Measurements from ENCODE around the gene LAMTOR3. TPM values are rescaled to one million over a fixed set of nuclear protein-coding genes. Genes with fewer than 3 reads are reported as not detected.

LAMTOR3 gene
- polyA plus RNA-seq = 21.3 TPM

DNA sequence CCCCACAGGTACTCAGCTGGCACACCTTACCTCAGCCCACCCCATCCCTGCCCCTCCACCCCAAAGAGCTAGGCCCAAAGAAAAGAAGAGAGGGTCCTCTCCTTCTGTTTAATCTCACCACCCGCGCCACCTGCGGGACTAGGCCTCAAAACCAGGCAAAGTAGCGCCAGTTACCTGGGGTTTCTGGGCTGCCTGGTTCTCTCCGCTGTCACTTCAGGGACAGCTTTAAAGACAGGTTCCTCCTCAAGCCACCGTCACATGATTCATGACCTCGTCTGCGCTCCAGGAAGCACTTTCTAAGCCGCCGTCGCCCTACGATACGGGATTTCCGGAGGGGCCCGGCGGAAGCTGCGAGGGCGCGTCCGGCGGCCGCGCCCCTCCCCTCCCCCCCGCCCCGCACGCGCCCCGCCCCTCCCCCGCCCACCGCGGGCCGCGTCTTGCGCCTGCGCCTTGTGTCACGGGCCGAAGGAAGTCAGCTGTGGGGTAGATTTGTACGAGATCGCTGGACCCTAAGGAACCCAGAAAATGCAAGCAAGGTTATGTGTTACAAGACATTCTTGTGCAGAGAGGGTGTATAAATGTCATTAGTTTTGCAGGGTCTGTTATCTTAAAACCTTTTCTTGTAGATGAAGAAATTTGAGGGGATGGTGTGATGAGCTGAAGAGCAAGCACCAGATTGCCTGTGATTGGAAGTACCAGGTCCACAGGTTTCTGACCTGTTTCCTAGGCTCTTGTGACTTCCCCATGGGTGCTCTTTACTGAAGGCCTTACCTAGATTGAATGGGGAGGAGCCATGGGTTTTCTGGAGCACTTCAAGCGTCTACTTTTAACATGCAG, at the start of gene LAMTOR3:
TSS of gene LAMTOR3 (minus strand) at position 267 of the 837 bp plus-strand sequence. CDS start 464 bp downstream, outside the sequence.
- H3K4me1 Mint-ChIP-seq = peaks cover 21 to 26% (median 24%) of the 10 kb centered on the region in 3 donors
- no peaks in the 10 kb centered on the region for H3K27me3 Mint-ChIP-seq
- H3K36me3 Mint-ChIP-seq = peaks cover 5% of the 10 kb centered on the region

DNA sequence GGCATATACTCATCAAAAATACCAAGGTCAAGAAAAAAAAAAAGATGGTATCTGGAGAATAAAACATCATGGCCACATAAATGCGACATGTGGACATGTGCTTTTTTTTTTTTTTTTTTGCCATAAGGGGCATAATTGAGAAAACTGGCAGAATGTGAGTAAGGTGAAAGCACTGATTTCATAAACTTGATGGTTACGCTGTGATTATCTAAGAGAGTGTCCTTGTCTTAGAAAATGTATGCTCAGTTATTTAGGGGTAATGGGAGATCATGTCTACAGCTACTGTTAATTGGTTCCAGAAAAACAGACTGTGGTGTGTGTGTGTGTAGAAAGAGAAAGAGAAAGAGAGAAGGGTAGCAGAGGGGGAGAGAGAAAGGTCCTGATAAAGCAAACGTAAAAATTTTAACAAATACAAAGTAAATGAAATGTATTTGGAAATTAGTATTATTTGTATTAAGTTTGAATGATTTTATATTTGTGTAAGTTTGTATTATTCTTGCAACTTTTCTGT, 44.1 kb upstream of the LAMTOR3 start:
- H3K36me3 Mint-ChIP-seq = peaks cover 10% of the 10 kb centered on the region
- peaks cover 18 to 24% (median 20%) of the 10 kb centered on the region in 3 donors for H3K4me1 Mint-ChIP-seq

More for the DNA sequence above, at the start of gene LAMTOR3:
- H3K9me3 Mint-ChIP-seq = no peaks in the 10 kb centered on the region
- H3K27ac Mint-ChIP-seq = peak within 1 kb of the TSS; percentile 97 to 99 (median 97)
- H3K4me3 Mint-ChIP-seq = peak within 1 kb of the TSS; percentile 96 to 100 (median 99)

DNA sequence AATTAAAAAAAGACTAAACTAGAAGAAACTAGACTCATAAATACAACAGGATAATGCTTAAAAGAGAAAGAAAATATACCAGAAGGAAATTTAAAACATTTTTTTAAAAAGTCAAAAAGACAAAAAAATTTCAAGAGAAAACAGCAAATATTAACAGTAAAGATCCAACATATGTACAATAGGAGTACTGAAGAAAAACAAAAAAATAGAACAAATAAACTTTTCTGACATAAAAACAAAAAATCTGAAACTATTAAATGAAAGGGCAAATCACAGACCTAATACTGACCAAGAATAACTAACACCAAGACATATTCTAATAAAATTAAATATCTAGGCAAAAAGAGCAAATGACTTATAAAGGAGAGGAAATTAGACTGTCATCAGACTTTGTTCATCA, 40.7 kb upstream of the LAMTOR3 start:
- Mint-ChIP-seq H3K9me3 (peaks cover 0 to 9% (median 4%) of the 10 kb centered on the region in 3 donors), H3K27ac (peak overlapping the region in 2 of 3 donors; percentile 20 to 63), H3K36me3 (peaks cover 20% of the 10 kb centered on the region), H3K27me3 (no peaks in the 10 kb centered on the region), H3K4me1 (peaks cover 10 to 25% (median 18%) of the 10 kb centered on the region in 3 donors), H3K4me3 (peak overlapping the region in 1 of 4 donors; percentile 12)

More for the DNA sequence above, 44.1 kb upstream of the LAMTOR3 start:
- peaks cover 0 to 9% (median 4%) of the 10 kb centered on the region in 3 donors for H3K9me3 Mint-ChIP-seq
- H3K27me3 Mint-ChIP-seq = no peaks in the 10 kb centered on the region
- H3K27ac Mint-ChIP-seq = peak overlapping the region in 1 of 3 donors; percentile 20
- no peak overlapping the region for H3K4me3 Mint-ChIP-seq

- Mint-ChIP-seq H3K4me3 (no peak overlapping the region), H3K27me3 (no peaks in the 10 kb centered on the region), H3K9me3 (no peaks in the 10 kb centered on the region), H3K27ac (no peak overlapping the region), H3K4me1 (peaks cover 11 to 17% (median 11%) of the 10 kb centered on the region in 3 donors), H3K36me3 (peaks cover 5% of the 10 kb centered on the region)
Measured at GRCh38 chr4:99927566-99927965, 33.3 kb upstream of the LAMTOR3 start.

GRCh38 chr4:99921174-99921573, 26.9 kb upstream of the LAMTOR3 start:
- peaks cover 0 to 6% (median 0%) of the 10 kb centered on the region in 3 donors for H3K4me1 Mint-ChIP-seq
- H3K36me3 Mint-ChIP-seq = peaks cover 14% of the 10 kb centered on the region
- H3K4me3 Mint-ChIP-seq = no peak overlapping the region
- no peaks in the 10 kb centered on the region for H3K27me3 Mint-ChIP-seq
- no peak overlapping the region for H3K27ac Mint-ChIP-seq
- peaks cover 0 to 10% (median 2%) of the 10 kb centered on the region in 3 donors for H3K9me3 Mint-ChIP-seq

DNA sequence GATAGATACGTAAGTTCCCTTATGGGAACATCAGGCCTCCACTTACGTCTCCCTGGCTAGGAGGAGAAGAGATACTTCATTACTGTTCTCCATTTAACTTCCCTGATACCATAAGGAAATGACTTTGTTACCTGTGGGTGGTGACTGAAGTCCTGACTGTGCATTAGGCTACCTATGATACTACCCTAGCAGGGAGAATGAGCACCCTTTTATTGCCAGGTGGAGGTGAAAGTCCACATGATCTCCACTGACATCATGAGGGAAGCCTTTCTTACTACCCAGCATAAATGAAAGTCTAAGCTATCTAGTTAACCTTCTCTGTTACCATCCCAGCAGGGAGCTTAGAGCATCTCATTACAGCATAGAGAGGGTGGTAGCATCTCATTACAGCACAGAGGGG, 24.4 kb upstream of the LAMTOR3 start:
- no peak overlapping the region for H3K27ac Mint-ChIP-seq
- peaks cover 20% of the 10 kb centered on the region for H3K36me3 Mint-ChIP-seq
- H3K4me1 Mint-ChIP-seq = peaks cover 0 to 4% (median 0%) of the 10 kb centered on the region in 3 donors
- no peak overlapping the region for H3K4me3 Mint-ChIP-seq
- H3K27me3 Mint-ChIP-seq = no peaks in the 10 kb centered on the region
- H3K9me3 Mint-ChIP-seq = peaks cover 0 to 10% (median 2%) of the 10 kb centered on the region in 3 donors

DNA sequence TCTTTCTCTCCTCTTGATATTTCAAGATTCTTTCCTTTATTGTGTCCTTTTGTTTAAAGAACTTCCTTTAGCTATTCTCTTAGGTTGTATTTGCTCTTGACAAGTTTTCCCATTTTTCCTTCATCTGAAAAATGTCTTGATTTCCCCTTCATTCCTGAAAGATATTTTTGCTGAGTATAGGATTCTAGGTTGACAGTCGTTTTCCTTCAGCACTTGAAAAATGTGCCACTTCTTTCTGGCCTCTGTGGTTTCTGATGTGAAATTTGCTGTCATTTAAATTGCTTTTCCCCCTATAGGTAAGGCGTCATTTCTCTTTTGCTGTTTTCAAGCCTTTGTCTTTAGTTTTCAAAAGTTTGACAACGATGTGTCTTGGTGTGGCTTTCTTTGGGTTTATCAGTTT, 23.3 kb upstream of the LAMTOR3 start:
- H3K36me3 Mint-ChIP-seq = peaks cover 20% of the 10 kb centered on the region
- peaks cover 0 to 10% (median 2%) of the 10 kb centered on the region in 3 donors for H3K9me3 Mint-ChIP-seq
- no peak overlapping the region for H3K4me3 Mint-ChIP-seq
- H3K27me3 Mint-ChIP-seq = no peaks in the 10 kb centered on the region
- H3K4me1 Mint-ChIP-seq = peaks cover 0 to 4% (median 0%) of the 10 kb centered on the region in 3 donors
- H3K27ac Mint-ChIP-seq = no peak overlapping the region

- Mint-ChIP-seq H3K9me3 (peaks cover 0 to 10% (median 2%) of the 10 kb centered on the region in 3 donors), H3K27me3 (no peaks in the 10 kb centered on the region), H3K4me3 (no peak overlapping the region), H3K4me1 (peaks cover 0 to 4% (median 0%) of the 10 kb centered on the region in 3 donors), H3K36me3 (peaks cover 21% of the 10 kb centered on the region), H3K27ac (no peak overlapping the region)
Measured at GRCh38 chr4:99915449-99915848, 21.2 kb upstream of the LAMTOR3 start.

- Mint-ChIP-seq H3K36me3 (peaks cover 5% of the 10 kb centered on the region), H3K4me1 (peaks cover 21 to 26% (median 24%) of the 10 kb centered on the region in 3 donors), H3K4me3 (peak overlapping the region; percentile 37 to 99 (median 87)), H3K27ac (peak overlapping the region; percentile 94 to 99 (median 97)), H3K27me3 (no peaks in the 10 kb centered on the region), H3K9me3 (no peaks in the 10 kb centered on the region)
Measured at GRCh38 chr4:99894998-99895397, 771 bp upstream of the LAMTOR3 start.

DNA sequence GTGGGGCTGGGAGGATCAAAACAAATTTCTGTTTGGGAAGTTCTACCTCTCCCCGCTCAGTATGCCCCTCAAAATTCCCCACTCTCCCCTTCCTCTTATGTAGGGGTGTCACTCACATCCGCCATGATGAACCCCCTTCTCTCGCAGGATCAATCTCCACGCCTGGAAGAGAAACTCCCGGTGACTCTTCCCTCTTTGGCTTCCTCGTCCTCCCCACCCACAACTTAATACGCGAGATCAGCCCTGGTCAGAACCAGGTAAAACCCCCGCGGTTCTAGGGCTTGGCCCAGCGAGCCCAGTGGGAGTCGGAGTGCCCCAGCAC, 427 bp downstream of the LAMTOR3 start:
- peak overlapping the region; percentile 97 to 99 (median 97) for H3K27ac Mint-ChIP-seq
- peaks cover 5% of the 10 kb centered on the region for H3K36me3 Mint-ChIP-seq
- no peaks in the 10 kb centered on the region for H3K27me3 Mint-ChIP-seq
- peaks cover 21 to 28% (median 24%) of the 10 kb centered on the region in 3 donors for H3K4me1 Mint-ChIP-seq
- peak overlapping the region; percentile 96 to 100 (median 99) for H3K4me3 Mint-ChIP-seq
- H3K9me3 Mint-ChIP-seq = no peaks in the 10 kb centered on the region

DNA sequence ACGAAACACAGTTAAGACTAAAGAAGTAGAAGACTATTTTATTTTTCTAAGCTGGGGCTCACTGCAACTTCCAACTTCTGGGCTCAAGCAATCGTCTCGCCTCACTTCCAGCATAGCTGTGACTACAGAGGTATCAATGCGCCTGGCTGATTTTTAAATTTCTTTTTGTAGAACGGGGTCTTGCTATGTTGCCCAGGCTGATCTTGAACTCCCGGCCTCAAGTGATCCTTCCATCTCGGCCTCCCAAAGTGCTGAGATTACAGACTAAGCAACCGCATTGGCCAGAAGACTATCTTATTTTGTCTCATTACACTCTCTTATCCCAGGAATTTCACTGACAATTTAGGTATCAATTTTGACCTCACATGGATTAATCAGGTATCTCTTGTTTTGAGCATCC, 1.2 kb downstream of the LAMTOR3 start:
- no peaks in the 10 kb centered on the region for H3K27me3 Mint-ChIP-seq
- peaks cover 22 to 28% (median 24%) of the 10 kb centered on the region in 3 donors for H3K4me1 Mint-ChIP-seq
- peaks cover 5% of the 10 kb centered on the region for H3K36me3 Mint-ChIP-seq
- peak overlapping the region; percentile 74 to 100 (median 98) for H3K4me3 Mint-ChIP-seq
- H3K27ac Mint-ChIP-seq = peak overlapping the region in 2 of 3 donors; percentile 73 to 99
- H3K9me3 Mint-ChIP-seq = no peaks in the 10 kb centered on the region

DNA sequence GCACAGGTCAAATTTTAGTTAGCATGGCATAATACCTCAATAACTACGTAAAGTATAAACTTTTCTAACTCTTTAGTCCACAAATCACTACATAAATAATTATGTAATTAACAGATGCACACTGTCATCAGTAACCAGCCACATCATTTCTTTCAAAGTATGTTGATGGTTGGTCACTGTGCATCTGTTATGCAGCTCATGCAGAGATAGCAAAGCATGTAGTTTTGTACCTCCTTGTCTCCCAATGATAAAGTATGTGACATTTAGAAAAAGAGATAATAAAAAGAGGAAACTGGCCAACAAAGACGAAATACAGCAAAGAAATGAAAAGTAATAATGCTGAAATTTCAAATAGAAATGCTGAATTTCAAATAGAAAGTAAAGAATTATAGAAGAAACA, 2.9 kb downstream of the LAMTOR3 start:
- peaks cover 5% of the 10 kb centered on the region for H3K36me3 Mint-ChIP-seq
- peaks cover 22 to 28% (median 24%) of the 10 kb centered on the region in 3 donors for H3K4me1 Mint-ChIP-seq
- peak overlapping the region in 1 of 4 donors; percentile 44 for H3K4me3 Mint-ChIP-seq
- H3K27me3 Mint-ChIP-seq = no peaks in the 10 kb centered on the region
- peak overlapping the region in 2 of 3 donors; percentile 32 to 67 for H3K27ac Mint-ChIP-seq
- H3K9me3 Mint-ChIP-seq = no peaks in the 10 kb centered on the region

GRCh38 chr4:99887837-99888236, 6.4 kb downstream of the LAMTOR3 start:
- no peak overlapping the region for H3K27ac Mint-ChIP-seq
- peaks cover 10 to 12% (median 11%) of the 10 kb centered on the region in 3 donors for H3K4me1 Mint-ChIP-seq
- no peak overlapping the region for H3K4me3 Mint-ChIP-seq
- no peaks in the 10 kb centered on the region for H3K9me3 Mint-ChIP-seq
- no peaks in the 10 kb centered on the region for H3K27me3 Mint-ChIP-seq
- H3K36me3 Mint-ChIP-seq = no peaks in the 10 kb centered on the region

DNA sequence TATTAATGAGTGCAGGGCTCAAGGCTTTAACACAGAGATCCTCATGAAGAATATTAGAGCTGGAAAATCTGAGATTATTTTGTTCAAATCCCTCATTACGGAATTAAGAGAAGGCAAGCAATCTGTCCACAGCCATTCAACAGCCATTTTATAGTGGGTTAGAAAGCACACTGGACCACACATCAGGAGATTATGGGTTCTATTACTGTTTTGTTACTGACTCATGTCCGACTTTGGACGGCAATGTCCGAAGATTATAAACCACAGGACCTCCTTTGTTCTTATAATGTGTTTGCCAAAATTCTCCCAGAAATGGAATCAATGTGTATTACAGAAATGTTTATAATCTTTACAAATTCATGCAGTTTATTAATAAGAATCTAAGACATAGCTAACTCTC, 8.1 kb downstream of the LAMTOR3 start:
- no peak overlapping the region for H3K27ac Mint-ChIP-seq

DNA sequence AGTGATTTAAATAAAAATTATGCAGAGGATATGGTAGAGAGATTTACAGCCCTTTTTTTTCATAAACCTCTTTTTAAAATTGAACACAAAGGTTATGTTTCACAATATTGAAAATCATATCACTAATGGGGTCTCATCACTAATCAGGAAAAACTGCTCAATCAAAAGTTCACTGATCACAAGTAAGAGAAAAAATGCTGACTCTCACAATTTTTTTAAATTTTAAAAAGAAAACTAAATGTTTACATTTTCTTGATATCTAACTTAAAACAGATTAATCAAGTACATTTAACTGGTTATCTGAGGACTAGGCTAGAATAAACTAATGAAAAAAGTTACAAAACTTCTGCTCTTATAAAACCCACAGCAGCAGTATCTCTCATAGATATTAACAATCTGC, 8.5 kb downstream of the LAMTOR3 start:
- H3K27ac Mint-ChIP-seq = no peak overlapping the region
- no peak overlapping the region for H3K4me3 Mint-ChIP-seq
- H3K9me3 Mint-ChIP-seq = no peaks in the 10 kb centered on the region
- H3K27me3 Mint-ChIP-seq = no peaks in the 10 kb centered on the region
- H3K36me3 Mint-ChIP-seq = peaks cover 3% of the 10 kb centered on the region
- H3K4me1 Mint-ChIP-seq = peaks cover under 1 to 3% (median 2%) of the 10 kb centered on the region in 3 donors

More for the DNA sequence above, 8.1 kb downstream of the LAMTOR3 start:
- H3K36me3 Mint-ChIP-seq = peaks cover 3% of the 10 kb centered on the region
- H3K9me3 Mint-ChIP-seq = no peaks in the 10 kb centered on the region
- H3K4me3 Mint-ChIP-seq = no peak overlapping the region
- H3K4me1 Mint-ChIP-seq = peaks cover 5 to 8% (median 5%) of the 10 kb centered on the region in 3 donors
- no peaks in the 10 kb centered on the region for H3K27me3 Mint-ChIP-seq

Data from IgD-negative memory B cell (primary cell).